Fibroblast of skin of scalp (primary cell): ENCODE measurements around the gene TMC8. TPM values are rescaled to one million over a fixed set of nuclear protein-coding genes. Genes with fewer than 3 reads are reported as not detected.
"Not testable (repeated sequence)": the region's sequence is repeated elsewhere in the genome, so short reads cannot be mapped to it uniquely, and the experiment has no call there.

ENCODE experiments used
- DNase-seq: peaks from one replicate; pipeline ENCODE4 v3.0.0-alpha.2; 2013
- polyA plus RNA-seq, 2 experiments: library from polyadenylated mRNA; unstranded; fragments of 120-200 nt; gene quantifications; one replicate each; pipeline ENCODE4 v1.2.1, GENCODE V29; 2013; ENCODE audit not compliant: insufficient read length in 2 of 2

The TMC8 gene
- not detected for polyA plus RNA-seq (2013, experiment 1 of 2; ENCODE audit: insufficient read length)
- 0.37 TPM for polyA plus RNA-seq (2013, experiment 2 of 2; ENCODE audit: insufficient read length)

DNA sequence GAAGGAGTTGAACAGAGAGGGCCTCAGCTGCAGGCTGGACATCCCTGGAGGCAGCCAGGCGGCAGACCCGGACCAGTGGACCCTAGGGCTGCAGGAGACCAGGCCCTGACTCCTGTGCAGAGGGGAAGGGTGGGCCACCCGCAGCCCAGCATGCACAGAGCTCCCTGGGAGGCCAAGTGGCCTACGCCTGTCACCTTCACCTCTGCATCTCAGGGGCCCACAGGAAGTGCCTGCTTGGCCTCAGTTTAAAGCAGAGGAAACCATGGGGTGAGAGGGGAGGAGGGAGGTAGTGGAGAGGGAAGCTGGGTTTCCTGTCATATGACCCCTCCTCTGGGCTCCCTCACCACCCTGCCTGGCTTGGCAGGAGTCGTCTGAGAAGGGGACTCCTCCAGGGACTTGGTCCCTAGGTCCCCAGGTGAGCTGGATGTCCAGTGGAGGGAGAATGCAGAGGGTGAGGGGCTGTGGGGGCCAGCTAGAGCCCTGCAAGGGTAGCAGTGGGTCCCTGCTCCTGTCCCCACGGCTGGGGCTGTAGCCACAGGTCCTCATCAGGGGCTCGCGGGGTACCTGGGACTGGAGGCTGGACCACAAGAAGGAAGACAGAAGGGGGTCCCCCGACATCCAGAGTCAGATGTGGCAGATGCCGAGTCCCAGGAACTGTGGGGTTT, at the start of gene TMC8:
Gene TMC8, plus strand, starts transcription at position 335 of the 665 bp plus-strand sequence. CDS start 818 bp downstream, outside the sequence.
- no peak for DNase-seq

- no peak for DNase-seq
Measured at GRCh38 chr17:78081551-78081950, 49.0 kb upstream of the TMC8 start.

GRCh38 chr17:78082355-78082872, 48.2 kb upstream of the TMC8 start:
- DNase-seq, result not testable (repeated sequence)

DNA sequence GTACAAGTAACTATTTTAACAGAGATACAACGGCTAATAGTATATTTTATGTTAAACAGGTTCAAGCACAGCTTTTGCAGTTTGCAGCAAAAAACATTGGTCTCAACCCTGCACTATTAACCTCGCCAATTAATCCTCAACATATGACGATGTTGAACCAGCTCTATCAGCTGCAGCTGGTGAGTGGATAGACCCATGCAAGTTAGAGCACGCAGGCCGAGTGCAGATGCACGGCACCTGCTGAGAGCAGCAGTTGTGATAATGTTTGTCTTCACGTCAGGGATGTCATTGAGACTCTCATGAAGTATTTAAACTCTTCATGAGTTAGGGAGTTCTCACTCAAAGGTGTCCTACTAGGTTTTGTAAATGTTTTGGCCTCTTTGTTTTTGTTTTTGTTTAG, 47.6 kb upstream of the TMC8 start:
- DNase-seq, result no peak

- DNase-seq, result no peak
Measured at GRCh38 chr17:78086740-78087139, 43.8 kb upstream of the TMC8 start.

DNA sequence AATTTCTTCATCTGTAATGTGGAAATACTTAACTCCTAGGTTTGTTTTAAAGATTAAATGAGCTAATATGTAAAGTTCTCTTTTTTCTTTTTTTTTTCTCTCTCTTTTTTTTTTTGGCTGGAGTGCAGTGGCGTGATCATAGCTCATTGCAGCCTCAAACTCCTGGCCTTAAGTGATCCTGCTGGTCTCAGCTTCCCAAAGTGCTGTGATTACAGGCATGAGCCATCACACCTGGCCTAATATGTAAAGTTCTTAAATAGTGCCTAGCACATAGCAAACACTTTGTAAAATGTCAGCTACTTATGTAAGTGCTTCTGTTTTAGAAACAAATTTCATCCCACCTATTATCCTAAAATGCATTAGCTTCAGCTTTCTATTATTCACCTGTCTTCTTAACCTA, 42.0 kb upstream of the TMC8 start:
- no peak for DNase-seq

GRCh38 chr17:78089576-78090281, 40.8 kb upstream of the TMC8 start:
- no peak for DNase-seq

DNA sequence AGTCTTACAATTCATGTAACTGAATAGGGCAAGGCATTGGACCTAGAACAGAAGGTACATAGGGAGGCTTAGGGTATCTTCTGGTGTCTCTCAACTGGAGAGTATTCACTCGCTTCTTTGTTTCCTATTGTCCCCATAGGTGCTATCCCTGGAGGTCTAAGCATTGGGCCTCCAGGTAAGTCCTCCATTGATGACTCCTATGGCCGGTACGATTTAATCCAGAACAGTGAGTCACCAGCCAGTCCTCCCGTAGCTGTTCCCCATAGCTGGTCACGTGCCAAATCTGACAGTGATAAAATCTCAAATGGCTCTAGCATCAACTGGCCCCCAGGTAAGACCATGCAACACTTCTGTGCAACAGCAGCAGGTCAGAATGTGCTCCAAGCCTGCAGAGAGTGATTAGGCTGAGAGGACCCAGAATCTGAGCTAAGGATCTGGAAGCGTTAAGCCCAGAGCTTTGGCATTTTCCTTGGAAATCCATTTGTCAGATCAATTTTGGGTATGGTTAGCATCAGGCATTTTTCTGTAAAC, 37.7 kb upstream of the TMC8 start:
- DNase-seq, result no peak

DNA sequence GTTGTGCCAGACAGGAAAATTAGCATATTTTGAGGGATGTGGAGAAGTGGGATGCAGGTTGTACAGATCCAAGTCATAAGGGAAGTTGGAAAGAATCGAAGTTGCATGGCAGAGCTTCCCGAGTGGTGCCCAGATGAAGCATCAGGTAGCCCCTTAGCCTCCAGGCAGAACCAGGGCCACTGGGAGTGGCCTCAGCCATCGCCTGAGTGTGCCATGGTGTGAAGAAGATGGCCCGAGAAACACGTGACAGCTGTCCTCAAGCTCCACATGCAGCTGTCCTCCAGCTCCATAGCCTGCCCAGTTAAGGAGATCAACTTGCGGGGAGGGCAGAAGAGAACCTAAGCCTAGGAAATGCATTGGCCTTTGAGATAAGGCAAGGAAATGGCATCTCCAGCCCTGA, 35.5 kb upstream of the TMC8 start:
- no peak for DNase-seq

DNA sequence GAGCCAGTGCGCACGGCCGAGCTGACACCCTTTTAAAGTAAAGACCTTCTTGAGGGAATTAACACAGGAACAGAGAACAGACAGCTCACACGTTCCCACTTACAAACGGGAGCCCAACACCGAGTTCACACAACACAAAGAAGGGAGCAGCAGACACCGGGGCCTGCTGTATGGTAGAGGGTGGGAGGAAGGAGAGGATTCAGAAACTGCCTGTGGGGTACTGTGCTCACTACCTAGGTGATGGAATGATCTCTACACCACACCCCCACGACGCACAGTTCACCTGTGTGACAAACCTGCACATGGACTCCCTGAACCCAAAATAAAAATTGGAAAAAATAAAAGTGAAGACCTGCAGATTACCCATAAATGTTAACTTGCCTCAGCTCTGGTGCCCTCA, 34.5 kb upstream of the TMC8 start:
- no peak for DNase-seq

DNA sequence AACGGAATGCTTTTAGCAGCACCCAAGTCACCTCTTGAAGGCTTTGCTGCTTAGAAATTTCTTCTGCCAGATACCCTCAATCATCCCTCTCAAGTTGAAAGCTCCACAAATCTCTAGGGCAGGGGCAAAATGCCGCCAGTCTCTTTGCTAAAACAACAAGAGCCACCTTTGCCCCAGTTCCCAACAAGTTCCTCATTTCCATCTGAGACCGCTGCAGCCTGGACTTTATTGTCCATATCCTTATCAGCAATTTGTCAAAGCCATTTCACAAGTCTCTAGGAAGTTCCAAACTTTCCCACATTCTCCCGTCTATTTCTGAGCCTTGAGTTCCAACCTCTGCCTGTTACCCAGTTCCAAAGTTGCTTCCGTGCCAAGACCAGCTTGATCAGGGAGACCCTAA, 29.5 kb upstream of the TMC8 start:
- no peak for DNase-seq

DNA sequence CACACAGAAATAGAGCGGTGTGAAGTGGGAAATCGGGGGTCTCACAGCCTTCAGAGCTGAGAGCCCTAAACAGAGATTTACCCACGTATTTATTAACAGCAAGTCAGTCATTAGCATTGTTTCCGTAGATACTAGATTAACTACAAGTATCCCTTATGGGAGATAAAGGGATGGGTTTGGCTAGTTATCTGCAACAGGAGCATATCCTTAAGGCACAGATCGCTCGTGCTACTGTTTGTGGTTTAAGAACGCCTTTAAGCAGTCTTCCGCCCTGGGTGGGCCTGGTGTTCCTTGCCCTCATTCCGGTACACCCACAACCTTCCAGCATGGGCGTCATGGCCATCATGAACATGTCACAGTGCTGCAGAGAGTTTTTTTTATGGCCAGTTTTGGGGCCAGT, 29.0 kb upstream of the TMC8 start:
- no peak for DNase-seq

GRCh38 chr17:78103311-78103710, 27.3 kb upstream of the TMC8 start:
- DNase-seq, result no peak

DNA sequence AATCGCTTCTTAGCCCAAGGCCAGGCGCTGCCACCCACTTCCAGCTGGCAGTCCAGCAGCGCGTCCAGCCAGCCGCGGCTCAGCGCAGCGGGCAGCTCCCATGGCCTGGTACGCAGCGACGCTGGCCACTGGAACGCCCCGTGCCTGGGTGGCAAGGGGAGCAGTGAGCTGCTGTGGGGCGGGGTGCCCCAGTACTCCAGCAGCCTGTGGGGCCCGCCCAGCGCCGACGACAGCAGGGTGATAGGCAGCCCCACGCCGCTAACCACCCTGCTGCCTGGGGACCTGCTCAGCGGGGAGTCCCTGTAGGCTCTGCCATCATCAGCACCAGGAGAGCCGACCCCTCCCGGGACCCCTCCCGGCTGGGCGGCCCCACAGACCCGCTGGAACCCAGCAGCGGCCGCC, 26.0 kb upstream of the TMC8 start:
- no peak for DNase-seq

GRCh38 chr17:78105101-78105500, 25.5 kb upstream of the TMC8 start:
- DNase-seq, result no peak

DNA sequence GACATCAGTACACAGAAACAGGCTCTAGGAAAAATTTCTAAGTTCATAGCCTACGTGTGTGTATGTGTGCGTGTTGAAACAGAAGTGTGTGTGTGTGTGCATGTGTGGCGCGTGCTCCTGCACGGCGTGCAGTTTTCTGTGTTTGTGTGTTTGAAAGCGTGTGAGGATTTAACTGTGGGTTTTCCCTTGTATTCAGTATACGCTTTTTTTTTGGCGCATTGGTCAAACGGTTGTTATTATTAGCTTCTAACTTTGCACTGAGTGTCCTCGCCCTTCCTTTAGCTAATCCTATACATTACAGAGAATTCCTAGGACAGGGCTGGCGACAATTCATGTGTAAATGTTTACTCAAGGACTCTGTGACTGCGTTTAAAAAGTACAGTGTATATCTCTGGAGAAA, 25.0 kb upstream of the TMC8 start:
- DNase-seq, result no peak

- no peak for DNase-seq
Measured at GRCh38 chr17:78106211-78106610, 24.4 kb upstream of the TMC8 start.

- DNase-seq, result no peak
Measured at GRCh38 chr17:78107457-78107856, 23.1 kb upstream of the TMC8 start.

DNA sequence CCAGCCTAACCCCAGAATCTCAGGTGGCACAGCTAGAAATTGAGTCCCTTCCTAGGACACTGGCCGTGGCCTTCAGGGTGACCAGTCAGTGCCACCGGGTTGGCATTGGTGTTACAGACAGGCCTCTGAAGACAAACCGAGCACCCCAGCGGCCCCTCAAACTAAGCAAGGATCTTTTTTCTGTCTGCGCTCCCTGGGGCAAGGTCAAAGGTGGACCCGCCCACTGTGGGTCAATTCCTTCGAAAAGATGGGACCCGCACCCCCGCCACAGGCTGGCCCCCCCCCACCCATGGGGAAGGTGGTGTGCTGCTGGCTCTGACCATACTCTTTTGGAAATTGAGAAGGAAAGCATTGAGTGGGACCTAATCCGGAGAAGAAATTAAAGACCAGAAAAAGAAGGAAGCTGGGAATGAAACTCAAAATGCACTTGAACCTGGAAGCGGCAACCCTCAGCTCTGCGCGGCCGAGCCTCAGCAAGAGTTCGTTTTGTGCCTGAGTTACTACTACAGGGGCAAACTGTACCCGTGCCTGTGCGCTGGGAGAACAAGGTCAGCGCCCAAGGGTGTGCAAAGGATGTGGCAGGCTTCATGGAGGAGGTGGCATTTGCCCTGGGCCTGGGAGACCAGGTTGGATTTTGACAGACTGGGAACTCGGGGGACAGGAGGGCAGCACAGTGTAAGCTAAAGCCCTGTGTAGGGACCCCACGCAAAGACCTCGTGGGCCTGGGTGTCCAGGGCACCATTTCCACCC, 22.4 kb upstream of the TMC8 start:
- DNase-seq, result no peak

GRCh38 chr17:78108726-78109488, 21.7 kb upstream of the TMC8 start:
- no peak for DNase-seq

DNA sequence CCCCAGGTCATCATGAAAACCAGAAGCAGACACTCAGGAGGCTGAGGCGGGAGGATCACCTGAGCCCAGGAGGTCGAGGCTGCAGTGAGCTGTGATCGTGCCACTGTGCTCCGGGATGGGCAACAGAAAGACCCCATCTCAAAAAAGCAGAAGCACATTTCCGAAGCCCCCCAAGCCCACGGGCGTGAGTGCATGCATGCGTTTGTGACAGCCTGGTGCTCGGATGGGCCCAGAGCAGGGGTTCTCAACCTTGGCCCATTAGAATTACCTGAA, 21.1 kb upstream of the TMC8 start:
- no peak for DNase-seq

GRCh38 chr17:78110363-78111015, 20.1 kb upstream of the TMC8 start:
- no peak for DNase-seq
